Keratinocyte (primary cell): ENCODE data around the gene C6orf47. TPM values are rescaled to one million over a fixed set of nuclear protein-coding genes. Genes with fewer than 3 reads are reported as not detected.

Experiments
- DNase-seq: peaks from one replicate; pipeline ENCODE4 v3.0.0-alpha.2; 2011; ENCODE audit warnings: low read depth, missing footprints, low spot score
- FAIRE-seq: peaks from 2 replicates; lab custom pipeline; 2011; peaks lifted over from hg19 to GRCh38; lab: Jason Lieb, UNC
- H2AFZ ChIP-seq: 2 replicates; pipeline ENCODE4 v1.6.0; 2012; ENCODE audit warnings: low read length, control low read depth, inconsistent platforms; ENCODE audit not compliant: control insufficient read depth
- H3K27ac ChIP-seq: 2 replicates; pipeline ENCODE4 v1.5.1; 2011; ENCODE audit warnings: low read length; ENCODE audit not compliant: control insufficient read depth, insufficient read depth
- H3K27me3 ChIP-seq: 3 replicates; pipeline ENCODE4 v1.6.0; 2011; ENCODE audit warnings: low read length; ENCODE audit not compliant: control insufficient read depth, insufficient read depth; ENCODE audit errors: extremely low read depth
- H3K36me3 ChIP-seq, 2 experiments: 2 replicates in 1 of 2; 3 replicates in 1 of 2; pipeline ENCODE4 v1.5.1; 2011; ENCODE audit warnings: low read length in 2 of 2, mild to moderate bottlenecking in 1 of 2; ENCODE audit not compliant: control insufficient read depth in 2 of 2, insufficient read depth in 2 of 2; ENCODE audit errors: extremely low read depth in 1 of 2
- H3K4me1 ChIP-seq: 3 replicates; pipeline ENCODE4 v1.5.1; 2011; ENCODE audit warnings: low read length; ENCODE audit not compliant: control insufficient read depth, insufficient read depth; ENCODE audit errors: extremely low read depth
- H3K4me2 ChIP-seq: 3 replicates; pipeline ENCODE4 v1.6.0; 2011; ENCODE audit warnings: low read depth, low read length; ENCODE audit not compliant: control insufficient read depth, insufficient read depth; ENCODE audit errors: extremely low read depth
- H3K4me3 ChIP-seq, 3 experiments: fragments of 200-600 bp in 1 of 3; sonication (generic) in 1 of 3; 2 replicates in 2 of 3; 3 replicates in 1 of 3; pipeline ENCODE4 v1.5.1; 2011 to 2016; ENCODE audit warnings: low read length in 3 of 3, mild to moderate bottlenecking in 3 of 3, control low read depth in 2 of 3, inconsistent platforms in 1 of 3, low read depth in 1 of 3, mixed read lengths in 1 of 3, mixed run types in 1 of 3, moderate library complexity in 1 of 3; ENCODE audit not compliant: control insufficient read depth in 2 of 3, insufficient read depth in 2 of 3; ENCODE audit errors: extremely low read depth in 1 of 3
- H3K79me2 ChIP-seq: 2 replicates; pipeline ENCODE4 v1.6.0; 2012; ENCODE audit warnings: low read length; ENCODE audit not compliant: control insufficient read depth, insufficient read depth
- H3K9ac ChIP-seq: 3 replicates; pipeline ENCODE4 v1.6.0; 2011; ENCODE audit warnings: low read length; ENCODE audit not compliant: control insufficient read depth, insufficient read depth; ENCODE audit errors: extremely low read depth
- H3K9me1 ChIP-seq: 3 replicates; pipeline ENCODE4 v1.6.0; 2011; ENCODE audit warnings: low read length; ENCODE audit not compliant: control insufficient read depth, insufficient read depth; ENCODE audit errors: extremely low read depth
- H3K9me3 ChIP-seq: 2 replicates; pipeline ENCODE4 v1.5.1; 2012; ENCODE audit warnings: low read depth, low read length; ENCODE audit not compliant: control insufficient read depth
- H4K20me1 ChIP-seq: 3 replicates; pipeline ENCODE4 v1.6.0; 2011; ENCODE audit warnings: low read length; ENCODE audit not compliant: control insufficient read depth, insufficient read depth; ENCODE audit errors: extremely low read depth
- CTCF ChIP-seq, 3 experiments: IDR thresholded peaks in 1 of 3; conservative IDR thresholded peaks in 1 of 3; optimal IDR thresholded peaks in 1 of 3; 2 replicates in 2 of 3; 3 replicates in 1 of 3; pipeline versions ENCODE3 to v1.5.1; 2011; ENCODE audit warnings: low read length in 3 of 3, mild to moderate bottlenecking in 3 of 3, moderate library complexity in 2 of 3, control low read depth in 1 of 3, inconsistent platforms in 1 of 3; ENCODE audit not compliant: insufficient read depth in 2 of 3; ENCODE audit errors: extremely low read depth in 1 of 3
- EZH2 ChIP-seq: IDR thresholded peaks from one replicate; pipeline ENCODE4 v1.6.1; 2012; ENCODE audit warnings: inconsistent platforms, mild to moderate bottlenecking, low read length, moderate library complexity
- dilution Hi-C: fragments of 300-500 bp; cut with MboI; formaldehyde crosslinking; loops from one replicate; pipeline ENCODE4 v1.7.0; 2020; ENCODE audit warnings: low sequenced_read_pairs; ENCODE audit not compliant: extremely low pct_ligation_motif_present
- polyA plus RNA-seq, 5 experiments: library from polyadenylated mRNA; depleted of rRNA in 3 of 5; stranded (reverse) in 3 of 5; stranded (forward) in 1 of 5; unstranded in 1 of 5; fragments of >200 nt; gene quantifications; 1 replicate in 1 of 5; 2 replicates in 3 of 5; 3 replicates in 1 of 5; pipeline versions ENCODE4 v1.2.1 to v1.2.3, GENCODE V29; 2011 to 2012; ENCODE audit warnings: missing spikeins in 2 of 5, low read depth in 1 of 5, low replicate concordance in 1 of 5

C6orf47 gene
- polyA plus RNA-seq, 1 donor (not counting 4 experiments of a cell fraction or from before 2014, with no cell fraction given), result 7.9 TPM

- Histone ChIP-seq H3K9ac (no peak overlapping the region), H3K27ac (no peak overlapping the region), H3K9me1 (no peaks in the 10 kb centered on the region), H3K9me3 (no peaks in the 10 kb centered on the region), H3K4me2 (no peak overlapping the region), H3K4me3 (no peak overlapping the region), H3K4me1 (no peaks in the 10 kb centered on the region), H4K20me1 (peaks cover 11% of the 10 kb centered on the region), H3K36me3 (peaks cover 79 to 88% of the 10 kb centered on the region in 2 experiments), H3K79me2 (peaks cover 40% of the 10 kb centered on the region), H3K27me3 (no peaks in the 10 kb centered on the region), H2AFZ (no peak overlapping the region)
- TF ChIP-seq EZH2 (no peak), CTCF (optimal IDR thresholded peaks at IDR 0.05 in 1 of 3, IDR thresholded peaks at IDR 0.05 in 1 of 3, conservative IDR thresholded peaks at IDR 0.05 in 1 of 3; ENCODE audit: extremely low read depth in 1 of 3, insufficient read depth in 2 of 3, low read length in 3 of 3) (no peak)
- DNase-seq, result no peak
- dilution Hi-C loops, result no loop called here
- FAIRE-seq, result no peak
Measured at GRCh38 chr6:31632279-31632946, 28.2 kb downstream of the C6orf47 start.

GRCh38 chr6:31631681-31632278 lies 28.8 kb downstream of the C6orf47 start:
- Histone ChIP-seq H3K27me3 (no peaks in the 10 kb centered on the region), H3K9ac (no peak overlapping the region), H3K4me2 (no peak overlapping the region), H3K36me3 (peaks cover 79 to 90% of the 10 kb centered on the region in 2 experiments), H4K20me1 (peaks cover 11% of the 10 kb centered on the region), H3K9me1 (no peaks in the 10 kb centered on the region), H3K9me3 (no peaks in the 10 kb centered on the region), H2AFZ (no peak overlapping the region), H3K79me2 (peaks cover 44% of the 10 kb centered on the region), H3K4me3 (no peak overlapping the region), H3K27ac (no peak overlapping the region), H3K4me1 (no peaks in the 10 kb centered on the region)
- TF ChIP-seq EZH2 (no peak), CTCF (optimal IDR thresholded peaks at IDR 0.05 in 1 of 3, IDR thresholded peaks at IDR 0.05 in 1 of 3, conservative IDR thresholded peaks at IDR 0.05 in 1 of 3; ENCODE audit: extremely low read depth in 1 of 3, insufficient read depth in 2 of 3, low read length in 3 of 3) (no peak)
- DNase-seq (no peak), FAIRE-seq (no peak)
- dilution Hi-C loops, result no loop called here
